ENCODE results near the gene PEX10.

GRCh38 chr1:2397007-2397679, 15.2 kb downstream of the PEX10 start:
- TF ChIP-seq RAD21 (IDR thresholded peaks at IDR 0.05; ENCODE audit: low read depth) (no peak), CEBPB (IDR thresholded peaks at IDR 0.05) (no peak), EGR1 (IDR thresholded peaks at IDR 0.05) (no peak), MAX (IDR thresholded peaks at IDR 0.05) (no peak), EP300 (IDR thresholded peaks at IDR 0.05; ENCODE audit: borderline replicate concordance) (no peak)

Measured in Ishikawa (cell line).